Inferior parietal cortex (tissue), 1 donor: ENCODE data around the gene TGFA.

ENCODE experiments used
- DNase-seq: peaks from one replicate; pipeline ENCODE4 v3.0.0-alpha.2; 2016; ENCODE audit errors: extremely low spot score

TGFA gene

DNA sequence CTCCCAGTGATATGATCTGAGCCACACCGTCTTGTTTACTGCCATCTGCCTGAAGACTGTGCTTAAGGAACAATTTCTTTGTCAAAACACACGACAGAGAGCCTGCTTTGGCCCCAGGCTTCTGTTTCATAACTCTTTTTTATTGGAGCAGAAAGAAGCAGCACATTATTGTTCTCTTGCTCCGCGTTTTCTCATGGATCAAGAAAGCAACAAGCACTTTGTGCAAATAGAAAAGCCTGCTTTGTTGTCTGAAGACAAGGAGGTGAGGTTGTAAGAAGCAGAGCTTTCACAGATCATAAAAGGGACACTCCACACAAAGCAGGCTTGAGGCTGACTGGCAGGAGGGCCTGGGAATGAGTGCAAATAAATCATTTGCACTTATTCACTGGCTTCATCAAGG is 133.5 kb downstream of the TGFA start:
- DNase-seq: no peak

GRCh38 chr2:70418514-70418913 is 135.1 kb downstream of the TGFA start:
- DNase-seq: no peak

DNA sequence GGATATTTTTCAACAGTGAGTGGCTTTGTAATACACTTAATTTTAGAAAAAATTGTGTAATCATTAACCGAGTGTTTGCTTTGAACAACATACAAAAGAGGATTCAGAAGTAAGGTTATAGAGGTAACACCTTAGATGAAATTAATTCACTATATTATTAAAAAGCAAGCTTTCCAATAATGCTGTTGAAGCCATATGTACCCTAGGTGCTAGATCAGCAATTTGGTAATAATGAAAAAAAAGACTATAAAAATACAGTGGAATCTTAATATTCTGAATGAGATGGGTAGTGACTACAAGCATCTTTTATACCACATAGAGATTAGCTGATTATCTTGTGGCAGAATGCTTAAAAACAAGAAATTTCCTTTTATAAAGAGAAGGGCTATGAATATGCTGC is 136.6 kb downstream of the TGFA start:
- DNase-seq: no peak

- DNase-seq: no peak
These were observed 141.1 kb downstream of the TGFA start for GRCh38 chr2:70412294-70413070.

GRCh38 chr2:70411483-70412125 is 142.0 kb downstream of the TGFA start:
- no peak for DNase-seq

DNA sequence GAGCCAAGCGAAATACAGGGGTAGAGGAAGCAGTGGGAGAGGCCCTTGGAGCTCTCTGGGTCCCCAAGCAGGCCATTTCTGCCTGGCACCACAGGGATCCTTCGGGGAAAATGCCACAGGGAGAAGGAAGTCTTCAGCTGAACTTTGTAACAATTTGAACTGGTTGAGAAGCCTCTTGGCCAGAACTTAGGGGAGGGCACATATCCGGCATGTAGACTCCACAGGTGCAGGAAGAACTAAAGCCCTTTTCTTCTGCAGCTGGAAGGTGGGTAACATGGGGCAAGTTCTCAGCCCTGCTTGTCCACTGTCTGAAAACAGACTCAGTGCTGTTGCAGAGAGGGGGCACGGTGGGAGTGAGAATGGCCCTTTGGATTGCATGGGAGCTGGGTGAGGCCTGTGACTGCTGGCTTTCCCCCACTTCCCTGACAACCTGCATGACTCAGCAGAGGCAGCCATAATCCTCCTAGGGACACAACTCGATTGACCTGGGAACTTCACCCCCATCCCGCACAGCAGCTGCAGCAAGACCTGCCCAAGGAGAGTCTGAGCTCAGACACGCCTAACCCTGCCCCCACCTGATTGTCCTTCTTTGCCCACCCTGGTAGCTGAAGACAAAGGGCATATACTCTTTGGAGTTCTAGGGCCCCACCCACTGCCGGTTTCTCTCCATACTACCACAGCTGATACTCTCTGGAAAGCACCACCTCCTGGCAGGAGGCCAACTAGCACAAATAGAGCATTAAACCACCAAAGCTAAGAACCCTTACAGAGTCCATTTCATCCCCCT is 150.2 kb downstream of the TGFA start:
- DNase-seq: no peak

GRCh38 chr2:70400539-70400938 is 153.1 kb downstream of the TGFA start:
- DNase-seq: no peak

DNA sequence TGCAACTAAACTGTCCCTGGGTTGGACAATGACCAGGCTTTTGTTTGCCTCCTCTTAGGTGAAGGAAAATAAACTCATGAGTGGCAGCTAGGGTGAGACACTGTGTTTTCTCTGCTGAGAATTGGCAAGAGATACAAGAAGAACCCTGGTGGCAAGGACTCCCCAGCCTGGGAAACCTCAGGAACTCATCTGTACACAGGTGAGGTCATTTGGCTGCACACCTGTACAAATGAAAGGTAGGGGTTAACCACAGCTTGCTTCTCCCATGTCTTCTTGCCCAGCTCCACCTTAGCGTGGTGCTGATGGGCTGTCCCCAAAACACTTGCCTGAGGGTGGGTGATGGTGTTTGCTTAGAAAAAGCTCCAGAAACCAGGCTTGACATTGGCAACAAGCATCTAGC is 154.6 kb downstream of the TGFA start:
- DNase-seq: no peak
